GM12891 (cell line): ENCODE data around the gene ANKRD55.

Source experiments
- PAX5 ChIP-seq: IDR thresholded peaks from 2 replicates; pipeline ENCODE4 v1.6.1; 2011; ENCODE audit warnings: low read length, moderate library complexity, mild to moderate bottlenecking; ENCODE audit not compliant: insufficient read depth, severe bottlenecking
- POLR2A ChIP-seq: IDR thresholded peaks from 2 replicates; pipeline ENCODE4 v1.6.1; 2011; ENCODE audit warnings: low read depth, low read length, control low read depth
- POLR2AphosphoS5 ChIP-seq: IDR thresholded peaks from 2 replicates; pipeline ENCODE4 v1.6.1; 2011; ENCODE audit warnings: low read depth, low read length, control low read depth
- TAF1 ChIP-seq: IDR thresholded peaks from 2 replicates; pipeline ENCODE4 v1.6.1; 2011; ENCODE audit warnings: low read depth, low read length, control low read depth

GRCh38 chr5:56069652-56070226, 163.4 kb downstream of the ANKRD55 start:
- TF ChIP-seq POLR2AphosphoS5 (no peak), POLR2A (no peak), TAF1 (no peak), PAX5 (no peak)
